Activated CD8-positive, alpha-beta T cell treated with anti-CD3 and anti-CD28 coated beads, Interleukin-2, amount 10 ng/mL, durations not matched to agents 7 days and 5 days (primary cell): ENCODE data around the gene SH3BP4. TPM values are rescaled to one million over a fixed set of nuclear protein-coding genes. Genes with fewer than 3 reads are reported as not detected.

ENCODE experiments used
- ATAC-seq: fragments of 150-1000 bp; cut with Tn5 transposase; one replicate; pipeline ENCODE4 v1.10.0; 2021; ENCODE audit warnings: moderate library complexity
- CTCF ChIA-PET: fragments of 350-600 bp; sonication (Branson Sonifier 250); formaldehyde crosslinking; loops from one replicate; lab custom pipeline; 2021; ENCODE audit warnings: antibody characterized with exemption; lab: Charles Lee
- POLR2A ChIA-PET: fragments of 350-600 bp; sonication (Branson Sonifier 250); formaldehyde crosslinking; loops from one replicate; lab custom pipeline; 2021; ENCODE audit warnings: antibody characterized with exemption; lab: Charles Lee
- DNase-seq: peaks from one replicate; pipeline ENCODE4 v3.0.0-alpha.2; 2020
- H3K27ac Mint-ChIP-seq: one replicate; pipeline ENCODE4 v1.8.0; 2021; ENCODE audit warnings: mild to moderate bottlenecking, mixed read lengths
- H3K27me3 Mint-ChIP-seq: one replicate; pipeline ENCODE4 v1.8.0; 2021; ENCODE audit warnings: low read depth, mixed read lengths
- H3K36me3 Mint-ChIP-seq: one replicate; pipeline ENCODE4 v1.8.0; 2021; ENCODE audit warnings: low read depth, mixed read lengths
- H3K4me1 Mint-ChIP-seq: one replicate; pipeline ENCODE4 v1.8.0; 2021; ENCODE audit warnings: low read depth, mixed read lengths
- H3K4me3 Mint-ChIP-seq: one replicate; pipeline ENCODE4 v1.8.0; 2021; ENCODE audit warnings: mild to moderate bottlenecking, mixed read lengths
- H3K9me3 Mint-ChIP-seq: one replicate; pipeline ENCODE4 v1.8.0; 2022; ENCODE audit warnings: mixed read lengths; ENCODE audit not compliant: insufficient read depth
- total RNA-seq, 2 experiments: library from RNA; stranded (reverse); gene quantifications; one replicate each; pipeline ENCODE4 v1.2.3, GENCODE V29; 2021

Gene SH3BP4
- total RNA-seq, 2 experiments from 2014 or later, result not detected

DNA sequence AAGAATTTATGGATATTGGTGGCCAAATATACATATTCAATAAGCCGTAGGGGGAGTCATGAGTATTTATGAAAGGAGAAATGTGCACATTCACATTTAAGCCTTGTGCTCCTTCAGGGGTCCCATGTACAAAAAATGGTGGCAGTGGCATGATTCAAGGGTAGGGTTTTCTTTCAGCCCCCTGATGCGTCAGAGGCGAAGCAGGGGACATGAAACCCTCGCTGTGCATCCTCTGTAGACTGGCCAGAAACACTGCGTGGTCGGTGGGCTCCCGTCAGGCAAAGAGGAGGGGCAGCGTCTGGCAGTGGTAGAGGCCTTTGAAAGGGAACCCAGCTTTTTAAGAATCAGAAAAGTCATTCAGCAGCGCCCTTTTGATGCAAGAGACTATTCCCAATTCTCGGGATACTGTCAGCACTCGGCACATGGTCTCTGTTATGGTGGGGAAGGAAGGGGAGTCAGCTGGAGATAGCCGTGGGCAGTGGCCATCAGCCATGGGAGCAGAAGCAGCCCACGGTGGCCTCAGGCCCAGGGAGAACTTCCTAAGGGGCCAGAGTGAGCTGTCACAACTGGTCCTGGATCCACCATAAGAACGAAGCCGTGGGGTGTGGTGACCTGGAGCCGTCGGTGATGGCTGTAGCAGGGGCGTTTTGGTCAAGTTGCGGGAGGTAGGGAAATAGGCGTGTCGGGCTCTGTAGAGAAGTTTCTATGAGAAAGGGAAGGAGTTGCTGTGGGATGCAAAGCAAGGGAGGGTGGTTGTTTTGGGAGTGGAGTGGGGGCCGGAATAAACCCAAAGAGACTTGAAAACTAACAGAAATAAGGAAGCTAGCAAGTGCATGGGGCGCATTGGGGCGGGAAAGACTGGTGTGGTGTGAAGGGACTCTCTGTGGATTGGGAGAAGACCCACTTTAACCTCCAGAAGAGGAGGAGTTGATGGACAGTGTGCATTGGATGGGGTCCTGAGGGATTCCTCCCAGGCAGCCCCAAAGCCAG, 95.6 kb downstream of the SH3BP4 start:
- POLR2A ChIA-PET, result no interaction called here
- H3K36me3 Mint-ChIP-seq, result no peaks in the 10 kb centered on the region
- no peaks in the 10 kb centered on the region for H3K27me3 Mint-ChIP-seq
- DNase-seq, result no peak
- CTCF ChIA-PET, result no interaction called here
- H3K9me3 Mint-ChIP-seq, result no peaks in the 10 kb centered on the region
- no peak for ATAC-seq
- no peak overlapping the region for H3K4me3 Mint-ChIP-seq
- peaks cover 13% of the 10 kb centered on the region for H3K4me1 Mint-ChIP-seq
- H3K27ac Mint-ChIP-seq, result no peak overlapping the region

DNA sequence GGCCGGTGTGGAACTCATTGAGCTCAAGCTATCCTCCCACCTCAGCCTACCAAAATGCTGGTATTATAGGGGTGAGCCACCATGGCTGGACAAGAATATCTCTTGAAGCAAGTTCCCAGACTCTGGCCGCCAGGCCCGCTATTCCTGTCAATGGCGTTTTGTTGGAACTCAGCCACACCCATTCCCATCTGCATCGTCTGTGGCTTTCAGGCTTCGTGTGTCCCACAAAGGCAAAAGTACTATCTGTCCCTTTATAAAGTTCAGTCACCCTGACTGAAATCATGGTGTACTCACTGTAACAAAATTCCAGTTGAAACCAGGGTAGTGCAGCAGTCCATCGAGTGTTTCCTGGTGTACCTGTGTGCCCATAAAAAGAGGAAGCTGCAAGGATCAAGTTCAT, 96.7 kb downstream of the SH3BP4 start:
- ATAC-seq, result no peak
- DNase-seq, result no peak
- ChIA-PET CTCF (no interaction called here), POLR2A (no interaction called here)
- Mint-ChIP-seq H3K4me1 (peaks cover 13% of the 10 kb centered on the region), H3K4me3 (no peak overlapping the region), H3K27me3 (no peaks in the 10 kb centered on the region), H3K9me3 (no peaks in the 10 kb centered on the region), H3K27ac (no peak overlapping the region), H3K36me3 (no peaks in the 10 kb centered on the region)

DNA sequence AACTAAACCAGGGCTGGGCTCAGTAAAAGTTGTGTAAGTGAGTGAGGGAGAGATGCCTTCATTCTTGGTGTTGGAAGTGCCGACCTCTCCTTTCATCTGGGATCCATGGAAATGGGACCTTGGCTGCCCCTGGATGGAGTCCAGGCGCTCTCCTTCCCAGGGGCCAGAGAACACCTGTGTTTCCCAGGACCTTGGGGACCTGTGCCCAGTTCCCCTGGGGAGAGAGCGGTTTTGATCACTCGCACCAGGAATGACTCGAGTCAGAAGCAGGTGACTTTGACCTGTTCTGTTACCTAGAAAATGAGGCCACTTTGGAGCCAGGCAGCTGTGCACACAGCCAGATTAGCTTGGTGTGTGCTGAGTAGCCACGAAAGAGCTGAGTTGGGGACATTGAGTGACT, 97.3 kb downstream of the SH3BP4 start:
- ATAC-seq (no peak), DNase-seq (no peak)
- Mint-ChIP-seq H3K27me3 (no peaks in the 10 kb centered on the region), H3K4me1 (peaks cover 12% of the 10 kb centered on the region), H3K36me3 (no peaks in the 10 kb centered on the region), H3K9me3 (no peaks in the 10 kb centered on the region), H3K27ac (no peak overlapping the region), H3K4me3 (no peak overlapping the region)
- ChIA-PET POLR2A (no interaction called here), CTCF (no interaction called here)

DNA sequence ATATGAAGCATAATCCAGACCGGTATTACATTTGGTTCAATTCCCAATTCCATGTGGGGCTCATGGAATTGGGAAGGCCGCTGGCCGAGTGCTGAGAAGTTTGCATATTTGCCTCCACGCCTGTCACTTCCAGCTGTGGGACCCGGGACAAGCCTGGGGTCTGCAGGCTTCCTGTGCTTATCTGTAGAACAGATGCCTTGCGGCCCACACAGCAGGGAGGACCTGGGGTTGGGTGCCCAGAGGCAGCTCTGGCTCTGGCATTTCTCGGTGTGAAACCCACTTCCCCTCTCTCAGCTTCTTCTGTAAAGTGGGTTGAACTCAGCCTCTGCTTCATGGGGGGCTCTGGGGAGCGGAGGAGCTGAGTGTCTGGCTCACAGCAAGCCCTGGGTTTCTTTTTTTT, 97.9 kb downstream of the SH3BP4 start:
- no peak overlapping the region for H3K27ac Mint-ChIP-seq
- H3K36me3 Mint-ChIP-seq, result no peaks in the 10 kb centered on the region
- CTCF ChIA-PET, result no interaction called here
- POLR2A ChIA-PET, result no interaction called here
- H3K4me3 Mint-ChIP-seq, result no peak overlapping the region
- ATAC-seq (no peak), DNase-seq (no peak)
- peaks cover 12% of the 10 kb centered on the region for H3K4me1 Mint-ChIP-seq
- no peaks in the 10 kb centered on the region for H3K27me3 Mint-ChIP-seq
- H3K9me3 Mint-ChIP-seq, result no peaks in the 10 kb centered on the region

DNA sequence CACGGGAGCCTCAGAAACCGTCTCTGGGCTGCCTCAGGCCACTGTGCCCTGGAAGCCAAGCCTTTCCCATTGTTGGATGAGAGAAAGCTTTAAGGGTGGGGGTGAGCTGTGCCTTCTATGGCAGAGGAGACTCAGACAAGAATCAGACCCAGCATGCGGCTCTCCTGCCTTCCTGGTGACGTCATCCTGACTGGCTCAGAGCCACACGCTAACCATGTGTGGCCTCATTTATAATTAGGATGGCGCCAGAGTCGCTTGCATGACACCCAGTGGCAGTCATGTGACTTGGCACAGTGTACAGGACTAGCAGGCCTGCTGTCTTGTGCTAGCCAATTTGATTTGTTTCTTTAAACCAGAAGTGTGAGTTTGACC, 99.1 kb downstream of the SH3BP4 start:
- DNase-seq, result no peak
- CTCF ChIA-PET, result no interaction called here
- Mint-ChIP-seq H3K36me3 (no peaks in the 10 kb centered on the region), H3K27ac (no peak overlapping the region), H3K9me3 (no peaks in the 10 kb centered on the region), H3K27me3 (no peaks in the 10 kb centered on the region), H3K4me1 (peaks cover 2% of the 10 kb centered on the region), H3K4me3 (no peak overlapping the region)
- POLR2A ChIA-PET, result no interaction called here
- ATAC-seq, result no peak

DNA sequence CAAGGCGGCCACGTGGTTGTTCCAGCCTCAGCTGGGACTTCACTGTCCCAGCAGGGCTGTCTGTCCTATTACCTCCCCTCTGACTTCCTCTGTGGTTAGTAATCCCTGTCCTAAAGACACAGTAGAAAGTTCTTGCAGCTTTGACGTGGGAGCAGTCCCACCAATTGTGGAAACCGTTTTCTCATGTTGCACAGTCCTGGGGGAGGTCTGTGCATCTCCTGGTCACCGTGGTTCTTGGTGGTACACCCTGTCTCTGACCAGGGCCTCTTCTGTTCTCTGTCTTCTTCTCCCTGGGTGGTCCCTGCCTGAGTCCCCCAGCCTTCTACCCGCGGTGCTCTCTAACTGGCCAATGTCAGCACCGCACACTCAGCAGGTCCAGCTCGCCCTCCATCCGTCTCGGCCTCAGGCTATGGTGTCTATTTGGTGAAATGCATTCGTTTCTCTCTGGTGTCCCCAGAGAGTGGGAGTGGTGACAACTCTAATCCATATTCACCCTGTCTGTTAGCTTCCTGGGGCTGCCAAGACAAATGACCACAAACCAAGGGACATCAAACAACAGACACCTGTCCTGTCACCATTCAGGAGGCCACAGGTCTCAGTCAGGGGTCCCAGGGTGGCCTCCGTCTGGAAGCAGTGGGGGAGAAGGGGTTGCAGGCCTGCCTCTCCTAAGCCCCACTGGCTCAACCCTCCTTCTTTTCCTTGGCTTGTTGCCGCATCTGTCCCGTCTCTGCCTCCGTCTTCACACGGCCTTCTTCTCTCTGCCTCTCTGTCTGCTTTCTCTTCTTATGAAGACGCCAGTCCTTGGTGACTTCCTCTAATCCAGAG, 99.8 kb downstream of the SH3BP4 start:
- H3K4me3 Mint-ChIP-seq, result no peak overlapping the region
- H3K36me3 Mint-ChIP-seq, result no peaks in the 10 kb centered on the region
- ChIA-PET CTCF (no interaction called here), POLR2A (no interaction called here)
- no peak overlapping the region for H3K27ac Mint-ChIP-seq
- no peaks in the 10 kb centered on the region for H3K9me3 Mint-ChIP-seq
- H3K27me3 Mint-ChIP-seq, result no peaks in the 10 kb centered on the region
- no peak for ATAC-seq
- H3K4me1 Mint-ChIP-seq, result no peaks in the 10 kb centered on the region
- no peak for DNase-seq

DNA sequence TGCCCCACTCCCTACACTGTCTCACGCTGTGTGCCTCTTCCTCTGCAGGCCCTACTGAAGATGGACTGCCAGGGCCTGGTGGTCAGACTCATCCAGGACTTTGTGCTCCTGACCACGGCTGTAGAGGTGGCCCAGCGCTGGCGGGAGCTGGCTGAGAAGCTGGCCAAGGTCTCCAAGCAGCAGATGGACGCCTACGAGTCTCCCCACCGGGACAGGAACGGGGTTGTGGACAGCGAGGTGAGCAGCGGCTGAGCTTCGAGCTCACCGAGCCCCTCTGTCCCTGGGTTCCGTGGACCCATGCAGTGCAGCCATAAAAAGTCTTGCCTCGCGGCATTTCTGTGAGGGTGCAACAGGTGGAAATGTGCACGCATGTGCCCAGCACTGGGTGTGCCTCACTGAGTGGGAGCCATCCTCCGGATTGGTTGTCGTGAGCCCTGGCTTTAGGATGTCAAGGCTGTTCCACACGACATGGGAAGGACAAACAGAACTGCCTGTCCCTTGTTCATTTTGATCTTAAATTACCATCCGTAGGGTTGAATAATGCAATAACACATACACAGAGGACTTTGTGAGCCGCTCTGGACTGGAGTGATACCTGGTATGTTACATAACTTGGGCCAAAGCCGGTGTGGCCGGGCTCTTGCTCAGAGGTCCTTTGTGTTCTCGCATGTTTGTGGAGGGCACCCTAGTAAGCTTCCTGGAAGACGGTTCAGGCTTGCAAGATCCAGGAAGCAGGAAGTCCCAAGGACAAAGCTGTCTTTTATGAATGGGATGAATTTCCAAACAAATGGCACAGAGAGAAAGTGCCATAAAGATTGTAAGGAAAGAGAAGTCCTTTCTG, 100.9 kb downstream of the SH3BP4 start:
- Mint-ChIP-seq H3K4me1 (no peaks in the 10 kb centered on the region), H3K4me3 (no peak overlapping the region), H3K27ac (no peak overlapping the region), H3K36me3 (no peaks in the 10 kb centered on the region), H3K9me3 (no peaks in the 10 kb centered on the region), H3K27me3 (no peaks in the 10 kb centered on the region)
- DNase-seq, result no peak
- ATAC-seq, result no peak
- ChIA-PET POLR2A (no interaction called here), CTCF (no interaction called here)

DNA sequence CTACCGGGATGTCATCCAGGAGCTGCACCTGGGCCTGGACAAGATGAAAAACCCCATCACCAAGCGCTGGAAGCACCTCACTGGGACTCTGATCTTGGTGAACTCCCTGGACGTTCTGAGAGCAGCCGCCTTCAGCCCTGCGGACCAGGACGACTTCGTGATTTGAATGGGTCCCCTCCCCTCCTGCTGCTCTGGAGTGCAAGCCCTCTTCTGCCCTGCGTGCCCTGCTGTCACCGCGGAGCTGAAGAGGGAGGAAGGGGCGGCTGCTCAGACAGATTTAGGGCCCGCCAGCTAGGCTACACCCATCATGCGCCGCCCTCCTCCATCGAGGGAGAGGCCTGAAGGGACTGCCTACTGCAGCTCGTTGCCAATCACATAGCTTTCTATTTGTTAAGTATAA, 101.8 kb downstream of the SH3BP4 start:
- H3K4me3 Mint-ChIP-seq, result no peak overlapping the region
- ATAC-seq (no peak), DNase-seq (no peak)
- no peaks in the 10 kb centered on the region for H3K36me3 Mint-ChIP-seq
- H3K27me3 Mint-ChIP-seq, result no peaks in the 10 kb centered on the region
- no peaks in the 10 kb centered on the region for H3K4me1 Mint-ChIP-seq
- H3K9me3 Mint-ChIP-seq, result no peaks in the 10 kb centered on the region
- H3K27ac Mint-ChIP-seq, result no peak overlapping the region
- CTCF ChIA-PET, result no interaction called here
- POLR2A ChIA-PET, result no interaction called here

DNA sequence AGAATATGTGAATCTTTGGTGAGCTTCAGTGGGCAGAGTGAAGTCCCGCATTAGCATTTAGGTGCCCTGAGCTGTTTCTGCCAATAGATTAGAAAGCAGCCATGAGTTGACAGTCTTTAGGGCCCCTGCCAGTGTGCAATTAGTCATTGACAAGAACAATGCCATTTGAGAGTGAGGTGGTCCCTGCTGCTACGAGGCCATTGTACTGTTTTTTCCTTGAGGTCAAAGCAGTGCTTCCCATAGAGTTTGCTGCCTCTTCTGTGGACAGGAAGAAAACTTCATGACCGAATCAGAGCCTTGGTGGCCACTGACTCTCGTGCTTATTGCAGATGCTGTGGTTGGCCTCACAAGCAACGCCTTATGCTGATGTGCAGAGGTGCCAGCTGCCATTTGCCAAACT, 102.7 kb downstream of the SH3BP4 start:
- ChIA-PET POLR2A (no interaction called here), CTCF (no interaction called here)
- no peak for DNase-seq
- Mint-ChIP-seq H3K9me3 (no peaks in the 10 kb centered on the region), H3K4me1 (no peaks in the 10 kb centered on the region), H3K27me3 (no peaks in the 10 kb centered on the region), H3K27ac (no peak overlapping the region), H3K36me3 (no peaks in the 10 kb centered on the region), H3K4me3 (no peak overlapping the region)
- no peak for ATAC-seq

DNA sequence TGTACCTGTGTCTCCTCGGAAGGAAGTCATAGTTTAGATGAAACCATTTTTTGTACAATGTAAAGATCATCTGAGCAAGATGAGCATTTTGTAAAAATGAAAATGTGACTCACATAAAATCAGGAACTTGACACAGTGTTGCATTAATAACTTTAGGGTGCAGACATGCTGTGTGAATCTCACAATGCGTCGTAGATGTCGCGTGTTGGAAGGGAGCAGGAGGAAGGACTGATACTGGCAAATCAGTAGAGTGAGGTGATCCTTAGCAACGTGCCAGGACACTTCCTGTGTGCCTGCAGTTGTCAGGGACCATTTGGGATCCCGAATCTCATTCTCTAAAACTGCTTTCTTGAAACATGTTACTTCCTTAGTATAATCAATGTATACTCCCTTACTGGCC, 103.1 kb downstream of the SH3BP4 start:
- Mint-ChIP-seq H3K4me3 (no peak overlapping the region), H3K4me1 (no peaks in the 10 kb centered on the region), H3K9me3 (no peaks in the 10 kb centered on the region), H3K27ac (no peak overlapping the region), H3K36me3 (no peaks in the 10 kb centered on the region), H3K27me3 (no peaks in the 10 kb centered on the region)
- POLR2A ChIA-PET, result no interaction called here
- DNase-seq (no peak), ATAC-seq (no peak)
- CTCF ChIA-PET, result no interaction called here

DNA sequence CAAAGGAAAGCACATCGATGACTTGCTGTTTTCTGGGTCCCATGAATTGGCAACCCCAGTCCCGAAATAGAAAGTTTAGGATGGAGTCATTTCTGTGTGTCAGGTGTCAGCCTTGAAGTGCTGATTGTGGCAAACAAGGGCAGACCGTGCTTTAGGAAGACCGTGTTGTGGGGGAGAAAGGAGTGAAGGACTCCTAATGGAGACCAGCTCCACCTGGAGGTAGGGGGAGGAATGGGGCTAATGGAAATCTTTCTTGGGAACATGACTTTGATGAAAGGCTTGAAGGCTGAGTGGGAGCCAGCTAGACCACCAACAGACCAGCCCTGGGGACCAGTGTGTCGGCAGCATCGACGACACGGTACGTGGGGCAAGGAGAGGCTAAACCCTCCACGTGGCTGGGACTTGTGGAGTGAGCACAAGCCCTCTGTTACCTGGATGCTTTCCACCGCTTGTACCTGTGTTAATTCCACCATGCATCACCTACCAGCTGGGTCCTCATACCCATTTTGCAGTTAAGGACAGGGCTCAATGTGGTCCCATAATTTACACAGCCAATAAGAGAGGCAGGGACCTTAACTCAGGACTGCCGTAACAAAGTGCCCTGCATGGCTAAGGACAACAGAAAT, 104.2 kb downstream of the SH3BP4 start:
- DNase-seq (no peak), ATAC-seq (no peak)
- H3K27ac Mint-ChIP-seq, result no peak overlapping the region
- H3K36me3 Mint-ChIP-seq, result no peaks in the 10 kb centered on the region
- POLR2A ChIA-PET, result no interaction called here
- H3K4me3 Mint-ChIP-seq, result no peak overlapping the region
- H3K9me3 Mint-ChIP-seq, result no peaks in the 10 kb centered on the region
- H3K27me3 Mint-ChIP-seq, result no peaks in the 10 kb centered on the region
- no peaks in the 10 kb centered on the region for H3K4me1 Mint-ChIP-seq
- CTCF ChIA-PET, result no interaction called here
